GM18502 (cell line): ENCODE results near the gene DPYD.

Experiments used
- ATAC-seq: cut with Tn5 transposase; IDR thresholded peaks from one replicate; pipeline ENCODE4 v1.9.1; 2021; ENCODE audit warnings: mild to moderate bottlenecking; ENCODE audit not compliant: unreplicated experiment, poor library complexity

DPYD gene

DNA sequence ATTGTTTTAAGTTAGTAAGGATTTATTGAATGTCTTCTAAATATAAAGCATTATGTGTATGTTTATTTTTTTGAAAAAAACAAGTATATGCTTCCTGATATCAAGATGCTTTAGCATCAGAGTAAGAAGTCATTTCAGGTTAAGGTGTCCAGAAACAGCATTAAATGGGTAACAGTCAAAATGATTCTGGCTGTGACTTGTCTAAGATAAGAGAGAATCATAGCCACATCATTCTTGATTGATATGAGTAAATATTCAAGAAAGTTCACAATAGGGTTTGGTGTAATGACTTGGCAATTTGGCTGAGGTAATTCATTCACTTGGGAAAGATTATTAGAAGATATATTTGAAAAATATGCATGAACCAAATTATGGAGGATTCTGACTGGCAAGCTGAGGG, 193.8 kb downstream of the DPYD start:
- no peak for ATAC-seq

DNA sequence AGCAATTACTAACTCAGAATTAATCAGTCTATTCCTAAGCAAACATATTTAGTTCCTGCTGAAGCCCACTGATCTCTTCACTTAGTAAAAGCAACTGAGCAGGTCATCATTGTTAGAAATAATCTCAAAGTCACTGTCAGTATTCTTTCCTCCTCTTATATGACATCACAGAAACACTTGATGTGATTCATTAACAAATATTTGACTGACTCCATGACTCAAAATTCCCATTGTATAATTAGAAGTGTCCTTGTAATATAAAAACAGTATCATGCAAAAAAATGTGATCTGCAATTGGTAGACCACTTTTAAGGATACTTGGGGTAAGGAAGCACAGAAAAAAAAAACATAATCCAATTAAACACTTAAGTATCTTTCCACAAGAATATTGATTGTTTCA, 194.4 kb downstream of the DPYD start:
- ATAC-seq, result no peak

DNA sequence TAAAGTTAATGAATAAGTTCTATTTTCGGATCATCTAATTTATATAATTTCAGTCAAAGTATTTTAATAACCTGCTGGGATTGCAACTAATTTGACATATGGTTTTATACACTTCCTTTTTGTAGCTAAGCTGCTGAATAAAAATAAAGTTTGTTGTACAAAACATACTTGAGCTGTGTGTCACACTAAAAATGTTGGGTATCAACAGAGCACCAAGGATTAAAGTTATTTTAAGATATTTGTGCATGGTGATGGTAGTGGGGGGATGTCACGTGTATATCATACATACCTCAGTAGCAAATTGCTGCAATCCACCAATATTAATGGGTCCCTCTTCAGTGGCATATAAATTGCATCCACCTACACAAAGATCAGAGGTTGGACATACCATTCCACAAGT, 199.6 kb downstream of the DPYD start:
- no peak for ATAC-seq

DNA sequence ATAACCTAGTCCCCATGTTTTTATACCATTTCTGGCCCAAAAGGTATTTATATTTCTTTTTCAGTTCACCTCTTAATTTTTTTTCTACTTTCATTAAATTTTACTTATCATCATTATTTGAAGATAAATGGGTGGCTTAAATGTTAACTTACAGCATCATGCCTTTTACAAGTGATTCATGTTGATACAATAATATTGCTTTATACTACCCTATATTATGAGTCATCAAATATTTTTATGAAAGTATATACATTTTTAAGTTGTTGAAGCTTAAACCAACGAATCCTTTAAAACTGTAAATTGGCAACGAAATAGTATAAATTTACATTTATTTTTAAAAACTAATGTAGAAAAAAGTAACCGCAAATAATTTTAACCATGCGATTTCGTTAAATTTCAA, 207.9 kb downstream of the DPYD start:
- no peak for ATAC-seq

DNA sequence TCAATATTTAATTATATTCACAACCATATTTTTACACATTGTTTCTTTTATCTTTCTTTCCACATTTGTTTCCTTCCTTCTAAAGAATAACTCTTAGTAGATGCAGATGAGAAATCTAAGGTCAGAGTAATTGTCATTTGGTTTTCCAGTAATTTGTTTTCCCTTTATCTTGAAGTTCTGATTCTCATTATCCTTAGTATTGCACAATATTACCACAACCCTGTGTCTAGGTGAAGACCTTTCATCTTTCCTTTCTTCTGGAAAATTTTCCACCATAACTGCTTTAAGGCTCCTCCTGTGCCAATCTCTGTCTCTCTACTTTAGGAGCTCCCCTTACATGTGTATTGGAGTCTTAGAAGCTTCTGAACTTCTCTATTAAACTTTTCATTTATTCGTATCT, 209.0 kb downstream of the DPYD start:
- ATAC-seq, result no peak

DNA sequence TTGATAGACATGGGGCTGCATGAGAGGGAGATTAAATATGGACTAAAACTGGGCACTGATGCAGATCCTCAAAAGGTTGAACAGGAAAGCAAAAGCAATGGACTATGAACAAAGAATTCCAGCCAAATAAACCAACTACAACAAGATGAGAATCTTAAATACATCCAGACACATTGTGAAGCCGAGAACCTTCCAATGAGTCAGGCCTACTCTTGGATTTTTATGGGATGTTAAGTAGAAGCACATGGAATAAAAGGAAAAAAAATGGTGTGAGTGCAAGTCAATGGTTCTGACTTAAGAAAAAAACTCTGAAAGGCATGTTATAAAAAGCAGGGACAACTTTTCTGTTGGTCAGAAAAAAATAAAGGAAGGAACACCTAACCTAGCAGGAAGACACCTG, 227.2 kb downstream of the DPYD start:
- ATAC-seq, result no peak

DNA sequence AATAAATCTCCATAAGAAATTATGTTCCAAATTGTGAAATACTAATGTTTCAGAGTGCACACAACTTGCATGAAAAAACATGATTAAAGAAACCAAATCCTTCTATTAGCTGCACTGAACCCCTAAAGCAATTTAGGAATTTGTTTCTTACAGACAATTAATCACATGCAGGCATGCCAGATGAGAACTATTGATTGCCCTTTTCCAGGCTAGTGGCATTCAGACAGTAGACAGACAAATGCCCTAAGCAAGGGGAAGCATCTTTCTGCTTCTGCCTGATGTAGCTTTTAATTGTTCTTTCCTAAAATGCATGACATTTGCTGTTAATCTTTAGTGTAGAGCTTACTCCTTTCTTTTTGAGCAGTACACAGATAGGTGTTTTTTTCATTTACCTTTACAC, 229.5 kb downstream of the DPYD start:
- ATAC-seq, result no peak

DNA sequence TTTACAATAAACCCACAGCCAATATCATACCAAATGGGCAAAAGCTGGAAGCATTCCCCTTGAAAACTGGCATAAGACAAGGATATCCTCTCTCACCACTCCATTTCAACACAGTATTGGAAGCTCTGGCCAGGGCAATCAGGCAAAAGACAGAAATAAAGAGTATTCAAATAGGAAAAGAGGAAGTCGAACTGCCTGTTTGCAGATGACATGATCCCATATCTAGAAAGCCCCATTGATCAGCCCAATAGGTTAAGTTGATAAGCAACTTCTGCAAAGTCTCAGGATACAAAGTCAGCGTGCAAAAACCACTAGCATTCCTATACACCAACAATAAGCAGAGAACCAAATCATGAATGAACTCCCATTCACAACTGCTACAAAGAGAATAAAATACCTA, 235.5 kb downstream of the DPYD start:
- no peak for ATAC-seq

DNA sequence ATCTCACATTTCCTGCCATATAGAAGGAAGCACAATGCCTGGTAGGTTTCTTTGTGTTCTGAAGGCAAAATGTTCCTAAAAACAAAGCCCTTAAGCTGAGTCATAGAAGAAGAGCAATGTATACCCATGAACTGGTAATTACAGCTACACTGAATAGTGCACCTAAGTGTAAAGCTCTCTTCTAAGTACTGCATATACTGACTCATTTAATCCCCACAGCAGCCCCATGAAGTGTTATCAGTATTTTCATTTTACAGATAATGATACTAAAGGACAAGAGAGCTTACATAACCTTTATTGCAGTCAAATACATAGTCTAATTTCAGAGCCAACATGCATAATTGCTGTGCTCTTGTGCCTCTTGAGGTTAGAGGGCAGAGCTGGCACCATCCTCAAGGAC, 239.9 kb downstream of the DPYD start:
- no peak for ATAC-seq

DNA sequence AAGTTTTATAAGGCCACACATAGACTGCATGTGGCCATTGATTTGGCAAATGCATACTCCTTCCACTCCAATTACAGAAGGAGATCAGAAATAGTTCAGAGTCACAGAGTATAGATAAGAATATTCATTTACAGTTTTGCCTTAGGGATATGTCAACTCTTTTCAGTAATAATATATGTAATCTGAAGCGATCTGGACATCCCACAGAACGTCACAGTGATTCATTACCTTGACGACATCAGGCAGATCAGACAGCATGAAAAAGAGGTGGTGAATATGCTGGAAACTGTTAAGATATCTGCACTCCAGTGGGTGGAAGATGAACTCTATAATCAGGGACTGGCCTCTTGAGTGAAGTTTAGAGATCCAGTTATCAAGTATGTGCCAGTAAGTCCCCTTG, 240.4 kb downstream of the DPYD start:
- ATAC-seq, result no peak

DNA sequence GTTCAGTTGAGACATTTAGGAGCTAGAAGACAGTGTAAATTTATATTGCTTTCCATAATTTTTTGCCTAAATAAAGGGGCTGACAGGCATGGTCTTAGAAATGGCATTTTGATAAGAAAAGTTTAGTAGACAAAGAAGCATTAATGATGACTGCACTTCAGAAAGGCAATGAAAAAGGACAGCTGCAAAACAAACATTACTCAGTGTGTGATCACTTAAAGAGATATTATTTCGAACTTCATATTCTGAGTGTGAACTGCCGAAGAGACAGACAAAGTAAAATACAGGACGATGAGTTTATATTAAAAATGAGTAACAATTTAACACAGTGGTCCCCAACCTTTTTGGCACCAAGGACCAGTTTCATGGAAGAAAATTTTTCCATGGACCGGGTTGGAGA, 243.1 kb downstream of the DPYD start:
- no peak for ATAC-seq

DNA sequence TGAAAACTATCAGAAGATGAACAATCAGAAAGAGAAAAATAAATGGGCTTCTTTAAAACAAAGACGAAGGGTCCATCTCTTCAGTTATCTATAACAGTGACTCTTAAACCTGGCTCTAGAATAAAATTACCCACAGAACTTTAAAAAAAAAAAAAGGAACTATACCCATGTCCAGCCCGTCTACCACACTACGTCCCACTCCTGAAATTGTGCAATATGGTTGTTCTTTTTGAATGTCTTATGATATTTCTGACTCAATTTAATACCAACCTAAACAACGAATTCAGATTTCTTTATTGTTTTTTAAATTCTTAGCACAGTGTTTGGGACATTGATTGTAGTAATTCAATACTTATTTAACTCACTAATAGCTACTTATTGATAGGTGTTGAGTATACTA, 246.3 kb downstream of the DPYD start:
- no peak for ATAC-seq

DNA sequence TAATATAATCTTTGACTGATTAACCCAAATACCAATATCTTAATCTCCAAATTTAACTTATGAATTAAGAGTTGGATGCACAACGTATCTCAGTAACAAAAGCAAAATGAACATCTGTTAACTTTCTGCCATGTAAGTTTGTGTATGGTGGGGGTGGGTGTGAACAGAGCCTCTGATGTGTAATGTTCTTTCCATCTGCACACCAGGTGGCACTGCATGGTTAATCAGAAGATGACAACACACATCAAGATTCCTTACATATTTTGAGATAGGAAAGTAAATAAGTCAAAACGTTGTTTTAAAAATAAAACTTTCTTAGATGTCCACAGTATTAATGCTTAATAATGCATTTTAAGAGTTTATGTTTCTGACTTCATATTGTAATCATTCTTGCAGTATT, 251.9 kb downstream of the DPYD start:
- ATAC-seq, result no peak

DNA sequence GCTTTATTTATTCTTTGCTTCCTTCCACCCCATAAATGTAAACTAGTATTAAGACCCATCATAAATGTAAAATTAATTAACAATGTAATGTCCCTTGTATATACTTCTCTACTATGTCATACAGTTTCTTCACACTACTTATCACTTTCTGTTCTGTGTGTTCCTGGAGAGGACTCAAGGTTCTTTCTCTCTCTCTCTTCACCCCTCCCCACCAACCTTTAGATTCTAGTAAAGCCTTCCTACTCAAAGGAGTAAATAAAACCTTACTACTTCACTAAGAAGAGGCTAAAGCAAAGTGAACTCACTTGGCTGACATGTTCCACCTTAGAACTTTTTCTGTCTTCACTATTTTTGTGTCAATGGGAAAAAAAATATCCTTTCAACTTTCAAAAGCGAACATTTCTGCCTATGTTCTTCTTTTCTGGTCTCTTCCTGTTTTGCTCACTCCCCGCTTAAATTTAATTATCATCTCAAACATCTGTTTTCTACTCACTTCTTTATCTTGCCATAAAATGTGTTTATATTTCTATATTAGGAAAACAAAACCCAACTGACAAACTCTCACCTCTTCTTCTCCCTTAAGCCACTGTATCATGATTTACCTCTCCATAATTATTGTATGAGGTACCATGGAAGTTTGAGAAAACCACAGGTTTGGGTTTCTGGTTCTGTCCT, 260.3 kb downstream of the DPYD start:
- no peak for ATAC-seq

DNA sequence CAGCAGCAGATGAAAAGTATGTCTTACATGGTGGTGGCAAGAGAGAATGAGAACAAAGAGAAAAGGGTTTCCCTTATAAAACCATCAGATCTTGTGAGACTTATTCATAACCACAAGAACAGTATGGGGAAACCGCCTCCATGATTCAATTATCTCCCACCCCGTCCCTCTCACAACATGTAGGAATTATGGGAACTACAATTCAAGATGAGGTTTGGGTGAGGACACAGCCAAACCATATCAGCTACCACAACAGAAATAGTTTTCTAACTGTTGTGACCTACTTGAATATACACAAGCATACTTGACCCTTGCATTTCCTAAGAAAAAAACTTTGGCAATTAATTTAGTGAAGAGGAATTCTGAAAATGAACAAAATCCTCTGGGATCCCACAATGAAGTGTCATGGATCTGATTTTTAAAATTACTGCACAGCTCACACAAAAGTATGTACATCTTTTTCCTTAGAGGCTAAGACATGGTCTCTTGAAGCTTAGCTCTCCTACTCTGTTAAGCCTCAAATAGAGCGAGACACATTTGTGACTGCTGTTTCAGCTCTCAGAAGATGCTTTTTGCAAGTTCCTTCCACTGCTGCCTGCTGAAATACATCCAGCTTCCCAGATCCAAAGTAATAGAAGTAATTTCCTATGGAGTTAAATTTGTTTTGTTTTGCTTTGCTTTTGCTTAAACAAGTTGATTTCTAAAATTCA, 265.8 kb downstream of the DPYD start:
- ATAC-seq, result no peak

DNA sequence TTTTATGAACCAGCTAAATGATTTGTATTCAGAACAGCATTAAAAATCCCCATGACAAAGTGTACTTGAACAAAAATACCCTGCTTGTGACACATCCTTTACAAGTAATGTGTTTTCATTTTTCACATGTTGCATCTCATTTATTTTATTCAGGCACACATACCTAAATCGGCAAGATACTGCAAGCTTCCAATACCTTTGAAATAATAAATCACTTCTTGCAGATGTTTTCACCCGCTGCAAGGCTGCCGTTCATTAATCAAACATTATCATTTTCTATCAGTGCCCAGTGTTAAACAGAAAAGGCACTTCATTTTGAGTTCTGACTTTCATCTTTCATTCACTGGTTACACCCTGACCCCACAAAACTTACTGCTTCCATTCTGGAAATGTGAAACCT, 269.6 kb downstream of the DPYD start:
- ATAC-seq, result no peak

DNA sequence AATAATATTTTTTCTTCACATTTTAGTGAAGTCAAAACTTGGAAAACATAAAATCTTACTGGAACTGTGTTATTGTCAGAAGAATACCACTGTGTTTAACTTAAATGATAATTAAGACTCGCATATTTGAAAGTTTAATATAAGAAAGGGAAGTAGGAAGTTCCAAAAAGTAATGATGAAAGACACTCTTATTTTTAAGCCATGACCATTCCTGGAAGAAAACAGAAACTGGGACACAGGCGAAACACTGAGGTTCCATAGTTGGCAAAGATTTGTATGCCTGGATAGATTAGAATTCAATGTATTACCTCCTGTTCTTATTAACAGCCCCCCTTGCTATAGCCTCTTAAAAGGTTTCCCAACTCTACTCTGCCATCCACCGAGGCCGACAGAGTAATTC, 271.2 kb downstream of the DPYD start:
- ATAC-seq, result no peak

DNA sequence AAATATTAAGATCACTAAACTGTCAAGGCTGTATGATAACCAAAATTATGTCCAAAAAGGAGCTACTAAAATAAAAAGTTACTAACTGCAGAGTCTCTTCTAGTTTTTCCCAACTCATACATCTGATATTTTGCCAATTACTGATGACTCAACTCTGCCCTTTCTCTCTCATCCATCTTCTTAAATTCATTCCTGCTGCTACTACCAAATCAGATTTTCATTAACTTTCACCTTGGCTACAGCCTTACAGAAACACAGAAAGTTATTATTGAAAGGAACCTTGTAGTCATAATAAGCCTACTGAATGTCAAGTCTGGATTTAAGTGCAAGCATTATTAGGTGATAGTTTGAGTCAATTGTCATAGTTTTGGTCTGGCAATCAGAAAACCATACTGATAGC, 273.1 kb downstream of the DPYD start:
- ATAC-seq, result no peak

DNA sequence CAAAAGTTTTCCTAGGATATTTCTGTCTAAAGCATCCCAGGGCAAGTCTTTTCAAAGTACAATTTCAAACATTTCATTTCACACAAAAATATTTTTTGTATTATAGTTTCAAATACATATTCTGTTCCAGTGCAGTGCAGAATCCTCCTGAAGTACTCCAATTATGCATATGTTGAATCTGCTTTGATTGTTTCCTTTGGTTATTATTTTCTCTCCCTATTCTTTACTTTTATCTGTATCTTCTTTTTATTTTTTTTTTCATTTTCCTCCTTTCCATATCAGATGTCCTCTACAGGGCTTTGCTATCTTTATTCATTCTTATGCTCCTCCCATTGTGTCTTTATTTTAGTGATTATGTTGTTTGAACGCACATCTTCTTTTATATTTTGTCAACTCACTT, 274.8 kb downstream of the DPYD start:
- no peak for ATAC-seq

DNA sequence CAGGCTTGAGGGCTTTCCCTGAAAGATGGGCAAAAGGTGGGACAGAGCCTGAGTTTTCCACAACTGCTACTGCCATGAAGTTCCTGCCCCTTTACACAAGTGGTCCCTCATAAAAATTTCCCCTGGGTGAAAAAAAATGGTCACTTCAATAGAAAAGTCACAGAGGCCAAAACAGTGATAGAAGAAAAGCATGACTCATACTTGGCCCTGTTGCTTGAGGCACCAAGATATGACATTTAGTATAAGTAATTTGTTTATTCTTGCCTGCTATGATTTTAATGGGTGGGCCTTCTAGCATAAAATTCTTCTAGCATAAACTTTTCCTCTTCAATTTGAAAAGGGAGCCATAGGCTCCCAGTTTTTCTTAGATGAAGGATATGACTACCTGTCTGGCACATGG, 280.2 kb downstream of the DPYD start:
- no peak for ATAC-seq

DNA sequence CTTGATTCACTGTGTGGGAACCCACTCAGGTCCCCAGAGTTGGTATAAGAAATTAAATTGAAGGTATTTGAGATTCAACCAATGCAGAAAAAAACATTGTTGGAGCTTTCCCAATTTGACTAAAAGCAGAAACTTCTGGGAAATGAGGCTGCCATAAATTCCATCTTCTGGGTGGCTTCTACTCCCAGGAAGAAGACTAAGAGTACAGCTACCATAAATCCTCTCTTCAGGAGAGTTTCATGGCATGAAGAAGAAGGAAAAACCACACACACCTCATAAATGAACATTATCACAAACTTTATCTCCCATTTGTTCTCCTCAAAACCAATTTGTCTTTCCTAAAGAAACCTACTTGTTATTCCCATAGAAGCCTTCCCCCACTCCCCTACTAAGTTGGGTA, 283.9 kb downstream of the DPYD start:
- no peak for ATAC-seq

DNA sequence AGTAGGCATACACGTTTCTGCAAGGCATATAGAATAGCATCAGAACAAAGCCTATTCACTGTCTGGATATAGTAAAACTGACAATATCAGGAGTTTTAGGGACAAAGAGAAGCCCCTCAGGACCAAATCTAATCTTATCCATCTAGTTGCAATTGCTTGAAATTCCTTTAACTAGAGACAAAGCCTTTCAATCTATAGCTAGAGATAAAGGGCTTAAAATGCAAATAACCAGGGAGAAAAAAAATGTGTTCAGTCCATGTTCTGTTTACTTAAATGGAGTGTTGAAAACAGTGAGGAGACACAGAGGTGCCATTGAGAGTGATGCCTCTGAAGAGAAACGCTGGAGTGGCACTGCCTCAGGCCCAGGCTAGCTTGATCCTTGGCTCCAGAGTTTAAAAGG, 286.1 kb downstream of the DPYD start:
- no peak for ATAC-seq
